ENCODE measurements around the gene MRPL27.
A peak's percentile ranks its signal among the peaks of the same experiment; 100 is the strongest.
"Not testable (repeated sequence)": the region's sequence is repeated elsewhere in the genome, so short reads cannot be mapped to it uniquely, and the experiment has no call there.

MRPL27 gene

DNA sequence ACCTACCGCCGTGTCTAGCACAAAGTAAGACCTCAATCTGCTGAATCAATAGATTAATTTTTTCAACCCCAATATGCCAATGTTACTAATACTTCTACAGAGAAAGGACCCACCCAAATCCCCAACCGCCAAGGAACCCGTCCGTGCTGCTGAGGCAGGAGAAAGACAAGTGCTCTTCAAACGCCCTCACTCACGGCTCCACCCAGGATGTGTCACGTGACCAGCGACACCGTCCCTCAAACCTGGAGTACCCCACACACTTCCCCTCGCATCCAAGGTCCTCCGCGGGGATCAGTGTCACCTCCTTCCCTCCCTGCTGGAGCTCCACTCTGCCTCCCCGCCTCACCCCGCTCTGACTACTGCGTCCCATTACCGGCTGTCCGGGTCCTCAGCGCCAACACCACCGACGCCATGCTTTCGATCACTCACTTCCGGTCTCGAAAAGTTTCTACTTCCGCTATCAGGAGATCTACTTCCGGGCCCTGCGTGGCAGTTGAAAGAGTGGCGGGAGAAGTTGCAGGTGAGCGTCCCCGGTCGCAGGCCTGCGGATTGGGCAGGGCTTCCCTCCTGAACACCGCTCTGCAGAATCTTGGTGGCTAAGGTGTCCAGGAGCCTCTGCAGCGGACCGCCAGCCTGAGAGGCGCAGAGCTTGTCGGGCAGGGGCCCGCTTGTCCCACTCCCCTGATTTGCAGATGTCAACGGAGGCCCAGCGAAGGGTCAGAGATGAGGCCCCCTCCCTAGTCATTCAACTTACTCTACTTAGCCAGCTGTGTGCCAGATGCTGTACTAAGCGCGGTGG lies at the start of gene MRPL27, which contains the start of gene EME1:
Gene MRPL27, minus strand, starts transcription at position 427 of the 799 bp plus-strand sequence. Its CDS starts 14 bp downstream, at position 413.
Gene EME1, plus strand, starts transcription at position 472 of the 799 bp plus-strand sequence. CDS start 1,980 bp downstream, outside the sequence.
- peak within 1 kb of the TSS; percentile 93 for H3K27ac ChIP-seq (ENCODE audit: low read depth, low read length)
- peak within 1 kb of the TSS; percentile 79 for H3K9ac ChIP-seq (ENCODE audit: low read length)
- peak within 1 kb of the TSS; percentile 98 for H3K4me3 ChIP-seq (ENCODE audit: low read length)
- H3K4me1 ChIP-seq (ENCODE audit: control insufficient read depth, insufficient read depth, low read length): peaks cover 5% of the 10 kb centered on the region
- H3K36me3 ChIP-seq (ENCODE audit: control insufficient read depth, insufficient read depth, low read length): peaks cover 14% of the 10 kb centered on the region
- no peaks in the 10 kb centered on the region for H3K27me3 ChIP-seq (ENCODE audit: control insufficient read depth, insufficient read depth, low read length)

DNA sequence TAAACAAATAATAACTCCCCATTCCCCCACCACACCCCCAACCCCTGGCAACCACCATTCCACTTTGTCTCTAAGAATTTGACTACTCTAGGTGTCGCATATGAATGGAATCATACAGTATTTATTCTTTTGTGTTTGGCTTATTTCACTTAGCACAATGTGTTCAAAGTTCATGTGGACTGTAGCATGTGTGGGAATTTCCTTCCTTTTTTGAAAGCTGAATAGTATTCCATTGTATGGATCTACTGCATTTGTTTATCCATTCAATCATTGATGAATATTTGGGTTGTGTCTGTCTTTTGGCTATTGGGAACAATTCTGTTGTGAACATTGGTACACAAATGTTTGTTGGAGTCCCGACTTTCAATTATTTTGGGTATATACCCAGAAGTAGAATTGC lies 49.8 kb upstream of the MRPL27 start:
- Histone ChIP-seq H3K36me3 (ENCODE audit: control insufficient read depth, insufficient read depth, low read length) (no peaks in the 10 kb centered on the region), H3K4me3 (ENCODE audit: low read length) (no peak overlapping the region), H3K27me3 (ENCODE audit: control insufficient read depth, insufficient read depth, low read length) (no peaks in the 10 kb centered on the region), H3K9ac (ENCODE audit: low read length) (no peak overlapping the region), H3K27ac (ENCODE audit: low read depth, low read length) (no peak overlapping the region), H3K4me1 (ENCODE audit: control insufficient read depth, insufficient read depth, low read length) (no peaks in the 10 kb centered on the region)

DNA sequence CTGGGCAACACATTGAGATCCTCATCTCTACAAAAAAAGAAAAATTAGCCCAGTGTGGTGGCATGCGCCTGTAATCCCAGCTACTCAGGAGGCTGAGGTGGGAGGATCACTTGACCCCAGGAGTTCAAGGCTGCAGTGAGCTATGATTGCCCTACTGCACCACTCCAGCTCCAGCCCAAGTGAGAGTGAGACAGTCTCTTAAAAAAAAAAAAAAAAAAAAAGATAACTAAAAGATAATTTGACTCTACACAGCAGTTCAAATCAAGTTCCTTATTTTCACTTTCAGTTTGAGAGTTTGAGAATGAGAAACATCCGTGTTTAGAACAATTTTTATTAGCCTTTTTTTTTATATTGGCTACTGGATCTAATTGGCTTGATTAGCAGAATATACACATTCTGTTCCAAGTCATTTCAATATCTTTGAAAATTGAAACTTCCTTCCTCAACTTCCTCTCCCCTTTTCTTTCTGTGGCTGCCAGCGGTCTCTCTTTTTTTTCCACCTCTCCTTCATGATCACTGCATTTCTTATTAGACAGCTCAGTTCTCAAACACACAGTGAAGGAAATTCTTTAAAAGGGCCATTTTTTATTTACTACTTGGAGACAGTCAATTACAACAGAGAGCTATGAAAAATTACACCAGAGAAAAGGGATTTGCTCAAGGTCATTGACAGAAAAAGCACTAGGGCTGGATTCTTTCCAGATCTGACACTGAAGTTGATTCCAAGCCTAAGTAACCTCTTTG lies 48.5 kb upstream of the MRPL27 start:
- H3K9ac ChIP-seq (ENCODE audit: low read length): no peak overlapping the region
- H3K36me3 ChIP-seq (ENCODE audit: control insufficient read depth, insufficient read depth, low read length): no peaks in the 10 kb centered on the region
- H3K27me3 ChIP-seq (ENCODE audit: control insufficient read depth, insufficient read depth, low read length): no peaks in the 10 kb centered on the region
- H3K4me3 ChIP-seq (ENCODE audit: low read length): peak overlapping the region; percentile 25
- H3K4me1 ChIP-seq (ENCODE audit: control insufficient read depth, insufficient read depth, low read length): no peaks in the 10 kb centered on the region
- no peak overlapping the region for H3K27ac ChIP-seq (ENCODE audit: low read depth, low read length)

DNA sequence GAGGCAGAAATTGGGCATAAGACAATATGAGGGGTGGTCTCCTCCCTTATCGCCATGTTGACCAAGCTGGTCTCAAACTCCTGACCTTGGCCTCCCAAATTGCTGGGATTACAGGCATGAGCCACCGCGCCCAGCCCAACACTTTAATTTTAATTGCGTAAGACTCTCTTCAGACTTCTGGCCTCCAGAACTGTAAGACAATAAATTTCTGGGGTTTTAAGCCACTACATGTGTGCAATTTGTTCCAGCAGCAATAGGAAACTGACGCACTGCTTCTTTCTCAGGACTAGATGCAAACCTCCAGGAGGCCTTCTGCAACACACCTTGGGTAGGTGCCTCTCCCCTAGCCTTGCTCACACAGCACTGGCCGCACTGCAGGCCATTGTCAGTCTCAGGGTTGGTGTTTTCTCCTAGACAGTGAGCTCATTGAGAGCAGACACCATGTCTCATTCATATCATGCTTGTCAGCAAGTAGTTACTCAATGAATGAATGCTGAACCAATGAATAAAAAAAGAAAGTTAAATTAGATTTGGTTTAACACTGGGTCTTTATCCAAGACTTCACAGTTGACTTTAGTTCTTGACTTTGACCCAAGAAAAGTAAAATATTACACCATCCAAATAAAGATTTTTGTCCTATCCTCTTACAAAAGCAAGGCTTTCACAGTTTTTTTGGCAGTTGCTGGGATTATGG lies 47.6 kb upstream of the MRPL27 start:
- Histone ChIP-seq H3K9ac (ENCODE audit: low read length) (no peak overlapping the region), H3K27me3 (ENCODE audit: control insufficient read depth, insufficient read depth, low read length) (no peaks in the 10 kb centered on the region), H3K4me3 (ENCODE audit: low read length) (peak overlapping the region; percentile 15), H3K36me3 (ENCODE audit: control insufficient read depth, insufficient read depth, low read length) (no peaks in the 10 kb centered on the region), H3K27ac (ENCODE audit: low read depth, low read length) (no peak overlapping the region), H3K4me1 (ENCODE audit: control insufficient read depth, insufficient read depth, low read length) (no peaks in the 10 kb centered on the region)

DNA sequence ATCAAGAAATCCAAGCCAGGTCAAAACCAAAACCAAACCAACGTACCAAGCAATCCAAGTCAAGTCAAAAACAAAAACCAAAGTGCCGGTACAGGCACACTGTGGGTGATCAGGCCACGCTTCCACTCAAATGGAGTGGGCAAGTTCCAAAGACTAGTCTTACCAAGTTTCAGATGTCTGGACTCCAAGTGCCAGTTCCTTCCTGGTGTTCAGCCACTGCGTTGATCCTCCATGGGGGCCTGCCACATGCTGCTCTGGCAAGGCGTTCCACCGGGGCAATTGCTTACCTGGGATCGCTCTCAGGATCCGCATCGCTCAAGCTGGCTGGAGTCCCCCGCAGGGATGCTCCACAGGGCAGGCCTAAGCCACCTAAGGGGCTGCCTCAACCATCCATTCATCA lies 46.6 kb upstream of the MRPL27 start:
- H3K27ac ChIP-seq (ENCODE audit: low read depth, low read length); H3K36me3 ChIP-seq (ENCODE audit: control insufficient read depth, insufficient read depth, low read length); H3K27me3 ChIP-seq (ENCODE audit: control insufficient read depth, insufficient read depth, low read length); H3K9ac ChIP-seq (ENCODE audit: low read length); H3K4me1 ChIP-seq (ENCODE audit: control insufficient read depth, insufficient read depth, low read length); H3K4me3 ChIP-seq (ENCODE audit: low read length): not testable (repeated sequence)

GRCh38 chr17:50414808-50415207 lies 41.8 kb upstream of the MRPL27 start:
- no peak overlapping the region for H3K27ac ChIP-seq (ENCODE audit: low read depth, low read length)

GRCh38 chr17:50412188-50412732 lies 39.3 kb upstream of the MRPL27 start:
- H3K4me3 ChIP-seq (ENCODE audit: low read length): no peak overlapping the region
- no peaks in the 10 kb centered on the region for H3K4me1 ChIP-seq (ENCODE audit: control insufficient read depth, insufficient read depth, low read length)
- no peaks in the 10 kb centered on the region for H3K27me3 ChIP-seq (ENCODE audit: control insufficient read depth, insufficient read depth, low read length)
- no peak overlapping the region for H3K9ac ChIP-seq (ENCODE audit: low read length)
- H3K36me3 ChIP-seq (ENCODE audit: control insufficient read depth, insufficient read depth, low read length): no peaks in the 10 kb centered on the region
- H3K27ac ChIP-seq (ENCODE audit: low read depth, low read length): no peak overlapping the region

More at GRCh38 chr17:50414808-50415207, 41.8 kb upstream of the MRPL27 start:
- Histone ChIP-seq H3K4me3 (ENCODE audit: low read length) (no peak overlapping the region), H3K36me3 (ENCODE audit: control insufficient read depth, insufficient read depth, low read length) (no peaks in the 10 kb centered on the region), H3K27me3 (ENCODE audit: control insufficient read depth, insufficient read depth, low read length) (no peaks in the 10 kb centered on the region), H3K9ac (ENCODE audit: low read length) (no peak overlapping the region), H3K4me1 (ENCODE audit: control insufficient read depth, insufficient read depth, low read length) (no peaks in the 10 kb centered on the region)

- Histone ChIP-seq H3K36me3 (ENCODE audit: control insufficient read depth, insufficient read depth, low read length) (no peaks in the 10 kb centered on the region), H3K27ac (ENCODE audit: low read depth, low read length) (no peak overlapping the region), H3K27me3 (ENCODE audit: control insufficient read depth, insufficient read depth, low read length) (no peaks in the 10 kb centered on the region), H3K9ac (ENCODE audit: low read length) (no peak overlapping the region), H3K4me1 (ENCODE audit: control insufficient read depth, insufficient read depth, low read length) (no peaks in the 10 kb centered on the region), H3K4me3 (ENCODE audit: low read length) (no peak overlapping the region)
Observed at GRCh38 chr17:50407921-50408320, 34.9 kb upstream of the MRPL27 start.

- no peak overlapping the region for H3K9ac ChIP-seq (ENCODE audit: low read length)
- H3K27ac ChIP-seq (ENCODE audit: low read depth, low read length): no peak overlapping the region
- no peaks in the 10 kb centered on the region for H3K36me3 ChIP-seq (ENCODE audit: control insufficient read depth, insufficient read depth, low read length)
- H3K27me3 ChIP-seq (ENCODE audit: control insufficient read depth, insufficient read depth, low read length): no peaks in the 10 kb centered on the region
- no peak overlapping the region for H3K4me3 ChIP-seq (ENCODE audit: low read length)
- no peaks in the 10 kb centered on the region for H3K4me1 ChIP-seq (ENCODE audit: control insufficient read depth, insufficient read depth, low read length)
Observed at GRCh38 chr17:50406578-50406977, 33.6 kb upstream of the MRPL27 start.

DNA sequence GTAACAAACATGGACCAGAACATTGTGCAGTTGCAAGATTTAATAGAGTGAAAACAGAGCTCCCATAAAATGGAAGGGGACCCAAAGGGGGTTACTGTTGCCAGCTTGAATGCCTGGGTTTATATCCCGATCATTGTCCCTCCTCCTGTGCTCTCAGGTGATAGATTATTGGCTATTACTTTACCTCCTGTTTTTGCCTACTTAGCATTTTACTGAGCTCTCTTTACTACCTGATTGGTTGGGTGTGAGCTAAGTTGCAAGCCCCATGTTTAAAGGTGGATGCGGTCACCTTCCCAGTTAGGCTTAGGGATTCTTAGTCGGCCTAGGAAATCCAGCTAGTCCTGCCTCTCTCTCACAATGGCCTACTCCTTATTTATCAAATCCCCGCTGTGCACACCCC lies 32.4 kb upstream of the MRPL27 start:
- not testable (repeated sequence) for H3K4me1 ChIP-seq (ENCODE audit: control insufficient read depth, insufficient read depth, low read length)

GRCh38 chr17:50399591-50399990 lies 26.6 kb upstream of the MRPL27 start:
- not testable (repeated sequence) for H3K9ac ChIP-seq (ENCODE audit: low read length); H3K27ac ChIP-seq (ENCODE audit: low read depth, low read length); H3K27me3 ChIP-seq (ENCODE audit: control insufficient read depth, insufficient read depth, low read length); H3K4me1 ChIP-seq (ENCODE audit: control insufficient read depth, insufficient read depth, low read length); H3K4me3 ChIP-seq (ENCODE audit: low read length); H3K36me3 ChIP-seq (ENCODE audit: control insufficient read depth, insufficient read depth, low read length)

More for the DNA sequence above, 32.4 kb upstream of the MRPL27 start:
- H3K9ac ChIP-seq (ENCODE audit: low read length); H3K27ac ChIP-seq (ENCODE audit: low read depth, low read length); H3K27me3 ChIP-seq (ENCODE audit: control insufficient read depth, insufficient read depth, low read length); H3K36me3 ChIP-seq (ENCODE audit: control insufficient read depth, insufficient read depth, low read length); H3K4me3 ChIP-seq (ENCODE audit: low read length): not testable (repeated sequence)

DNA sequence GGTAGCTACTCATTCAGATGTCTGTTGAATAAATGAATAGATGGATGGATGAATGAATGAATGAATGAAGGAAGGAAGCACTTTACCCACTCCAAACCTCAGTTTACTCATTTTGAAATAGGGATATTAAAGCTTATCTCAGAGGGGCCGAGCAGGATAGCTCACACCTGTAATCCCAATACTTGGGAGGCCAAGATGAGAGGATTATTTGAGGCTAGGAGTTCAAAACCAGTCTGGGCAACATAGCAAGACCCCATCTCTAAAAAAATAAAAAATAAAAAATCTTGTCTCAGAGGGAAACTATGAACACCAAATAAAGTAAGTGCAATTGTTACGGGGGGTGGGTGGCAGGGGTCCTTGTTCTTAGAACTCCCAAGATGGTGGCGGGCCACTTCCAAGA lies 25.7 kb upstream of the MRPL27 start:
- H3K27ac ChIP-seq (ENCODE audit: low read depth, low read length); H3K27me3 ChIP-seq (ENCODE audit: control insufficient read depth, insufficient read depth, low read length); H3K4me1 ChIP-seq (ENCODE audit: control insufficient read depth, insufficient read depth, low read length); H3K9ac ChIP-seq (ENCODE audit: low read length); H3K36me3 ChIP-seq (ENCODE audit: control insufficient read depth, insufficient read depth, low read length); H3K4me3 ChIP-seq (ENCODE audit: low read length): not testable (repeated sequence)

Measured in rectal smooth muscle tissue (tissue), 1 donor.